Mammary epithelial cell (primary cell): ENCODE results near the gene ELOVL7.

Experiments
- EZH2 ChIP-seq: IDR thresholded peaks from 2 replicates; pipeline ENCODE4 v1.6.1; 2012; ENCODE audit warnings: low read length, inconsistent platforms, borderline replicate concordance
- TF ChIP-seq, protein P1 (sequence below), 2 donors: IDR thresholded peaks in 1 of 2; conservative IDR thresholded peaks in 1 of 2; 2 replicates each; pipeline ENCODE4 v1.5.1; 2011 to 2012; ENCODE audit warnings: inconsistent platforms in 2 of 2, low read length in 2 of 2, mild to moderate bottlenecking in 2 of 2, control low read depth in 1 of 2, low read depth in 1 of 2; ENCODE audit not compliant: insufficient read depth in 1 of 2; ENCODE audit errors: extremely low read depth in 1 of 2

DNA sequence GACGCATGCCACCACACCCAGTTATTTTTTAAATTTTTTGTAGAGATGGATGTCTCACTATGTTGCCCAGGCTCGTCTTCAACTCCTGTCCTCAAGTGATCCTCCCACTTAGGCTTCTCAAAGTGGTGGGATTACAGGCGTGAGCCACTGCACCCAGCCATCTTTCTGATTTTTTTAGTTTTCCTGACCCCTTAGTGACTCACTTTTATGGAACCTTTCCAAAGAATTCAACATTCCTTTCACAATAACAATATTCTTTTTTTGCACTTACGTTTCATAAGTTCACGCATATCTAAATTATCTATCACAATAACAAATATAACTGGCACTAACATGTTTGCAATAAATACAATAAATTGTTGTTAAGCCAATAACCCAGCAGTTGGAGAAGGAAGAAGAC, 8.5 kb downstream of the ELOVL7 start:
- TF ChIP-seq, protein P1, sequence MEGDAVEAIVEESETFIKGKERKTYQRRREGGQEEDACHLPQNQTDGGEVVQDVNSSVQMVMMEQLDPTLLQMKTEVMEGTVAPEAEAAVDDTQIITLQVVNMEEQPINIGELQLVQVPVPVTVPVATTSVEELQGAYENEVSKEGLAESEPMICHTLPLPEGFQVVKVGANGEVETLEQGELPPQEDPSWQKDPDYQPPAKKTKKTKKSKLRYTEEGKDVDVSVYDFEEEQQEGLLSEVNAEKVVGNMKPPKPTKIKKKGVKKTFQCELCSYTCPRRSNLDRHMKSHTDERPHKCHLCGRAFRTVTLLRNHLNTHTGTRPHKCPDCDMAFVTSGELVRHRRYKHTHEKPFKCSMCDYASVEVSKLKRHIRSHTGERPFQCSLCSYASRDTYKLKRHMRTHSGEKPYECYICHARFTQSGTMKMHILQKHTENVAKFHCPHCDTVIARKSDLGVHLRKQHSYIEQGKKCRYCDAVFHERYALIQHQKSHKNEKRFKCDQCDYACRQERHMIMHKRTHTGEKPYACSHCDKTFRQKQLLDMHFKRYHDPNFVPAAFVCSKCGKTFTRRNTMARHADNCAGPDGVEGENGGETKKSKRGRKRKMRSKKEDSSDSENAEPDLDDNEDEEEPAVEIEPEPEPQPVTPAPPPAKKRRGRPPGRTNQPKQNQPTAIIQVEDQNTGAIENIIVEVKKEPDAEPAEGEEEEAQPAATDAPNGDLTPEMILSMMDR (conservative IDR thresholded peaks at IDR 0.05 in 1 of 2, IDR thresholded peaks at IDR 0.05 in 1 of 2; ENCODE audit: extremely low read depth in 1 of 2, insufficient read depth in 1 of 2, low read depth in 1 of 2, low read length in 2 of 2) = no peak
- TF ChIP-seq EZH2 = no peak
